ENCODE data around the gene TSPAN31.
A peak's percentile ranks its signal among the peaks of the same experiment; 100 is the strongest.

The TSPAN31 gene

GRCh38 chr12:57780284-57780897, 35.6 kb downstream of the TSPAN31 start:
- TF ChIP-seq POLR2A (IDR thresholded peaks at IDR 0.05; ENCODE audit: low read length), result no peak
- TF ChIP-seq GATA1 (IDR thresholded peaks at IDR 0.05; ENCODE audit: low read depth, low read length), result no peak
- DNase-seq, result no peak

DNA sequence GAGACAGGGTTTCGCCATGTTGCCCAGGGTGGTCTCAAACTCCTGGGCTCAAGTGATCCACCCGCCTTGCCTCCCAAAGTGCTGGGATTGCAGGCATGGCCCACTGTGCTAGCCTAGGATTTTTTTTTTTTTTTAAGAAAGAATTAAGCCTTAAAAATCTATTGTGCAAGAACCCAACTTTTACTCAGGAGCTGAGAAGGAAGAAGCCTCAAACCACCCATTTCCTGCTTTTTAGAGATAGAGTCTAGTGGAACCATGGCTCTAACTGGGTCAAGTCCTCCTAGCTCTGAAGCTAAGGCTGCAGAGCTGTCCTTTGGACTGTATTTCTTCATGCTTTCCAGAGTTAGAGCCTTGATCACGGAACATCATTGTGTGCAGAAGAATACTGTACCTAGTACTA, 36.4 kb downstream of the TSPAN31 start:
- DNase-seq, result no peak

DNA sequence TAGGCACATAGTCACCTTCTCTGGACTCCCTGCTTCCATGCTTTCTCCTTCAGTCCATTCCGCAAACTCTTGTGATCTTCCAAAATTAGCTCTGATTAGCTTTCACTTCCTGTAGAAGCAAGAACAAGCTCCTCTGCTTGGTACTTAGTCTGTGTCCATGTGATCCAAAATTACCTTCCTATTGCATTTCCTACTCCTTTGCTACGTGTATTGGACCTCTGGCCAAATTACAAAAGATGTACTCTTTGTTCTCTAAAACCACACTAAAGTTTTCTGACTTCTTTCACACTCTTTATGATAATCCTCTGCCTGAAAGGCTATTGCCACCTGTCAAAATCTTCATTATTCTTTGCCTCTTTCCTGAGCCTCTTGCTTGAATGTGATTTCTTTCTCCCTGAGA, 37.0 kb downstream of the TSPAN31 start:
- no peak for TF ChIP-seq GATA1 (IDR thresholded peaks at IDR 0.05; ENCODE audit: low read depth, low read length)
- no peak for TF ChIP-seq POLR2A (IDR thresholded peaks at IDR 0.05; ENCODE audit: low read length)
- no peak for DNase-seq

More for the DNA sequence above, 36.4 kb downstream of the TSPAN31 start:
- TF ChIP-seq POLR2A (IDR thresholded peaks at IDR 0.05; ENCODE audit: low read length) (no peak), GATA1 (IDR thresholded peaks at IDR 0.05; ENCODE audit: low read depth, low read length) (no peak)

GRCh38 chr12:57782243-57782607, 37.4 kb downstream of the TSPAN31 start:
- no peak for TF ChIP-seq POLR2A (IDR thresholded peaks at IDR 0.05; ENCODE audit: low read length)
- no peak for TF ChIP-seq GATA1 (IDR thresholded peaks at IDR 0.05; ENCODE audit: low read depth, low read length)
- DNase-seq, result no peak

DNA sequence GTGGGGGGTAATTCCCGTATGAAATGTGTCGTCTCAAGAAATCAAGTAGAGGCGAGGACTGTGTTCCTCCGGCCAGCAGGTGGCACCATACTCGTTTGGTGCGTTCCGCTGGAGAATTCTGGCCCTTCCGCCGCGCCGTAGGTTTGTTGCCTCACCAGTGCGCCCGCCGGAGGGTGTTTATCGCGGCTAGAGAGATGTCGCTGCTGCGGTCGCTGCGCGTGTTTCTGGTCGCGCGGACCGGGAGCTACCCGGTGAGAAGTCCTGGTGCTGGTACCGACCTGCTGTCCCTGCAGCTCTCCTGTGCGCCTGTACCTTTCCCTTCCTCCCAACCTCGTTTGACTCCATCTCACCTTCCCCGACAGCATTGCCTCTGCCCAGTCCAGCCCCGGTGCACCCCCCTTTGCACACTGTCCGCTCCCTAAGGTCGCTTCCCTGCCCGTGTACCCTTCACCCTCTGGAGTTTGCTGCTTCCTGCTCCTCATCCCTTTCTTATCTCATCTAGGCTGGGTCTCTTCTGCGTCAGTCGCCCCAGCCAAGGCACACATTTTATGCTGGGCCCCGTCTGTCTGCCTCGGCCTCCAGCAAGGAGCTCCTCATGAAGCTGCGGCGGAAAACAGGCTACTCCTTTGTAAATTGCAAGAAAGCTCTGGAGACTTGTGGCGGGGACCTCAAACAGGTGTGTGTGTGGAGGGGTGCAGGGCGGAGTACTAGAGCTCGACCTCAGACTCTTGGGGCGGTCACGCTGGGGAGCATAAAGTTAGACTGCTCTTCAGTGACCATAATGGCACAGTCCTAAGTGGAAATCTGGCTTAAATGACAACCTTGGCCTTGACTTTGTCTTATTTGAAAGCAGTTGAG, 38.0 kb downstream of the TSPAN31 start, which contains the start of gene TSFM:
Gene TSFM (plus strand): TSS at position 180 of the 858 bp plus-strand sequence. CDS start 15 bp downstream, at position 195.
- peak; percentile 94 for TF ChIP-seq POLR2A (IDR thresholded peaks at IDR 0.05; ENCODE audit: low read length)
- no peak for TF ChIP-seq GATA1 (IDR thresholded peaks at IDR 0.05; ENCODE audit: low read depth, low read length)
- peak; percentile 98 to 99 for DNase-seq

- TF ChIP-seq POLR2A (IDR thresholded peaks at IDR 0.05; ENCODE audit: low read length) (no peak), GATA1 (IDR thresholded peaks at IDR 0.05; ENCODE audit: low read depth, low read length) (no peak)
- no peak for DNase-seq
Measured at GRCh38 chr12:57783466-57783801, 38.6 kb downstream of the TSPAN31 start.

GRCh38 chr12:57783861-57784260, 39.0 kb downstream of the TSPAN31 start:
- DNase-seq, result no peak
- TF ChIP-seq GATA1 (IDR thresholded peaks at IDR 0.05; ENCODE audit: low read depth, low read length) (no peak), POLR2A (IDR thresholded peaks at IDR 0.05; ENCODE audit: low read length) (no peak)

DNA sequence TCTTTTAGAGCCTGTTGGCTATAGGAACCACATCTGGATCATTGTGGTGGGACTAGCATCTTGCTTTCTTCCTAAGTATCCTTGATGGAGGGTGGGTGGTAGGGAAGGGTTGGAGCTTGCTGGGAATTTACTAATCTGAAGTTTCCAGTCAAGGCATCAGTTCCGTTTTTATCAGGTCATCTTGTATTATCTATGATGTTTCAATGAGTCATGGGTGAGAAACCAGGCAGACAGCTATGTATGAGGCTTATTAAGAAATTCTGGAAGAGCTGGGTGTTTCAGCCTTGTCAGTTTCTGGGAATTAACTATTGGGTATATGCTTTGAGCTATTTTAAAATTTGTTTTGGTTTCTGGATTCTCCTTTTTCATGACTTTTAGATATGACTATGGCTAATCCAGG, 49.1 kb downstream of the TSPAN31 start:
- TF ChIP-seq POLR2A (IDR thresholded peaks at IDR 0.05; ENCODE audit: low read length) (no peak), GATA1 (IDR thresholded peaks at IDR 0.05; ENCODE audit: low read depth, low read length) (no peak)
- DNase-seq, result peak in 1 of 2 experiments; percentile 16

DNA sequence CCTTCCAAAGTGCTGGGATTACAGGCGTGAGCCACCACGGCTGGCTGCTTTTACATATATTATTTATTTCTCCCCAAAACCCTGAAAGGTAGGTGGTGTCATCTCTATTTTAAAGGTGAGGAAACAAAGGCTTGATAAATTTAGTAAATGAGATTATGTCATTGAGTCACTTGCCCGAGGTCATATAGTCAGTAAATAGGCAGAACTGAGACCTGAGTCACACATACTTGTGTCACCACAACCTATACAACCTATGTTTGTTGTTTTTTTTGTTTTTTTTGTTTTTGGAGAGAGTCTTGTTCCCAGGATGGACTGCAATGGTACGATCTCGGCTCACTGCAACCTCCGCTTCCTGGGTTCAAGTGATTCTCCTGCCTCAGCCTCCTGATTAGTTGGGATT, 50.5 kb downstream of the TSPAN31 start:
- no peak for DNase-seq
- TF ChIP-seq GATA1 (IDR thresholded peaks at IDR 0.05; ENCODE audit: low read depth, low read length) (no peak), POLR2A (IDR thresholded peaks at IDR 0.05; ENCODE audit: low read length) (no peak)

- DNase-seq, result no peak
- no peak for TF ChIP-seq GATA1 (IDR thresholded peaks at IDR 0.05; ENCODE audit: low read depth, low read length)
- TF ChIP-seq POLR2A (IDR thresholded peaks at IDR 0.05; ENCODE audit: low read length), result no peak
Measured at GRCh38 chr12:57796996-57797395, 52.2 kb downstream of the TSPAN31 start.

- no peak for TF ChIP-seq GATA1 (IDR thresholded peaks at IDR 0.05; ENCODE audit: low read depth, low read length)
- no peak for TF ChIP-seq POLR2A (IDR thresholded peaks at IDR 0.05; ENCODE audit: low read length)
Measured at GRCh38 chr12:57797933-57798332, 53.1 kb downstream of the TSPAN31 start.

More at GRCh38 chr12:57797933-57798332, 53.1 kb downstream of the TSPAN31 start:
- DNase-seq, result no peak
